ENCODE measurements around the gene CRIP3.
"Not testable (repeated sequence)": the region's sequence is repeated elsewhere in the genome, so short reads cannot be mapped to it uniquely, and the experiment has no call there.

Gene CRIP3
- 1.1 reads per million for total RNA-seq

- DNase-seq = peak; percentile 33
Observed at GRCh38 chr6:43308101-43308989, at the start of gene CRIP3. CRIP3 (minus strand) TSS chr6:43308826; CDS start chr6:43308792, 34 bp downstream.

DNA sequence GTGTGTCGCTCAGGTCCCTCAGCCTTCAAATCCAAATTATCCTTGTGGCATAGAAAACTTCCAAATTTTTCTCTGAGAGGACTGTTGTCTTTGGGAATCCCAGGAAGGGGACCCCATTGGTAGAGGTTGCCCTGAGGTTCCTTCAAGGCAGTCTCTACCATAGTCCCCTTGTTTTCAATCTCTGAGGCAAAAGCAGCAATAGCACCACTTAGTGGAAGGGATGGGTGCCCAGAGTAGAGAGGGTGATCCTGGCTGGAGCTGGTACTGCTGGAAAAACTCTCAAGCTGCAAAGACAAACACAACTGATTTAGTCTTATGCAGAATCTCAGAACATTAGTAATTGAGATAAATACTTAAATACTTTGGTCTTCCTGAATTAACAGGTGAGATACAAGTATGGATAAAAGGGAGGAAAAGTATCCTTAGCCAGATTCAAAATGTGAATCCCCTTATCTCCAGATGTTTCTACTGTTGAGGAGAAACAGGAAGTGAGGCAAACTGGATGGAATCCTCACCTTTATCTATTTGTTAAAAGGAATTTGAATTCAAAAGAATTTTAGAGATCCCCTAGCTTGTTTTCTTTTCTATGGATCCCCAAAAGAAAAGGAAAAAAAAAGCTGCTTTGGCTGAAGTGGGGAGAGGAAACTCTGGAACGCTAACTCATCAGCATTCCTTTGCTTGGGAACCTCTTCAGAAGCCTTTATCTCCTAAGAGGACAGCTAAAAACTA lies 47.4 kb upstream of the CRIP3 start:
- no peak for DNase-seq

DNA sequence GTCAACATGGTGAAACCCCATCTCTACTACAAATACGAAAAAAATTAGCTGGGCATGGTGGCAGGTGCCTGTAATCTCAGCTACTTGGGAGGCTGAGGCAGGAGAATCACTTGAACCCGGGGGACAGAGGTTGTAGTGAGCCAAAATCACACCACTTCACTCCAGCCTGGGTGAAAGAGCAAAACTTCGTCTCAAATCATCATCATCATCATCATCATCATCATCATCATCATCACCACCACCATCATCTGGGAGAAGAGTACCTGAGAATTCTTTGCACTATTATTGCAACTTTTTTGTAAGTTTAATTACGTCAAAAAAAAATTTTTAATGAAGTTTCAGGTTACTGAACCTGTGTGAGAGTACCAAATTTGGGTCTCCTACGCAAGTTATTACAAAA lies 43.3 kb upstream of the CRIP3 start:
- not testable (repeated sequence) for DNase-seq

GRCh38 chr6:43347444-43347843 lies 38.8 kb upstream of the CRIP3 start:
- DNase-seq = no peak

GRCh38 chr6:43347021-43347420 lies 38.4 kb upstream of the CRIP3 start:
- DNase-seq = no peak

DNA sequence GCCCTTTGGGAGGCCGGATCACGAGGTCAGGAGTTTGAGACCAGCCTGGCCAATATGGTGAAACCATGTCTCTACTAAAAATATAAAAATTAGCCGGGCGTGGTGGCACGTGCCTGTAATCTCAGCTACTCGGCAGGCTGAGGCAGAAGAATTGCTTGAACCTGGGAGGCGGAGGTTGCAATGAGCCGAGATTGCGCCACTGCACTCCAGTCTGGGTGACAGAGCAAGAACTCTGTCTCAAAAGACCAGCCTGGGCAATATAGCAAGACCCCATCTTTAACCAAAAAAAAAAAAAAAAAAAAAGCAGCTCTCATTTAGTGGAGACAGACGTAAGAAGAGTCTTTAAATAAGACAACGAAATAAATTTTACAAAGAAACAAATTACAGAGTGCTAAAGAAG lies 37.6 kb upstream of the CRIP3 start:
- DNase-seq = not testable (repeated sequence)

GRCh38 chr6:43339168-43339567 lies 30.5 kb upstream of the CRIP3 start:
- no peak for DNase-seq

- no peak for DNase-seq
Observed at GRCh38 chr6:43338243-43338642, 29.6 kb upstream of the CRIP3 start.

- DNase-seq = no peak
Observed at GRCh38 chr6:43336382-43336781, 27.8 kb upstream of the CRIP3 start.

- DNase-seq = no peak
Observed at GRCh38 chr6:43335469-43335868, 26.8 kb upstream of the CRIP3 start.

- no peak for DNase-seq
Observed at GRCh38 chr6:43334466-43335095, 26.0 kb upstream of the CRIP3 start.

DNA sequence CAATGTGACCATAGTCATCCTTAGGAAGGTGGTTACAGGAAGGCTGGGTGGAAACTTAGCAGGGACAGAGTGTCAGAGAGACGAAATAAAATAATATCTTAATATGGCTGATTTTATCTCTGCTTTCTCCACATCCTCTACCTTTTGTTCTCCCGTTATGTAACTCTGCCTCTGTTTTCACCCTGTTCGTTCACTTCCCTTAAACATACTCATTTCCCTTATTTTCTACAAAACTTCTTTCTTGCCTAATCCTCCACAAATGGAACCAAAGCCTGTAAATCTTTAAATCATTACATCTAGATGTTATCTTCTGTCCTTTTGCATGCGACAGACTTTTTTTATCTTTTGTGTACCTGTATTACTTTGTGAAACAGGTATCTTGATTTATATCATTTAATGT lies 23.3 kb upstream of the CRIP3 start:
- no peak for DNase-seq

GRCh38 chr6:43331470-43331869 lies 22.8 kb upstream of the CRIP3 start:
- no peak for DNase-seq

- no peak for DNase-seq
Observed at GRCh38 chr6:43328528-43328927, 19.9 kb upstream of the CRIP3 start.

GRCh38 chr6:43325876-43326275 lies 17.2 kb upstream of the CRIP3 start:
- DNase-seq = no peak

DNA sequence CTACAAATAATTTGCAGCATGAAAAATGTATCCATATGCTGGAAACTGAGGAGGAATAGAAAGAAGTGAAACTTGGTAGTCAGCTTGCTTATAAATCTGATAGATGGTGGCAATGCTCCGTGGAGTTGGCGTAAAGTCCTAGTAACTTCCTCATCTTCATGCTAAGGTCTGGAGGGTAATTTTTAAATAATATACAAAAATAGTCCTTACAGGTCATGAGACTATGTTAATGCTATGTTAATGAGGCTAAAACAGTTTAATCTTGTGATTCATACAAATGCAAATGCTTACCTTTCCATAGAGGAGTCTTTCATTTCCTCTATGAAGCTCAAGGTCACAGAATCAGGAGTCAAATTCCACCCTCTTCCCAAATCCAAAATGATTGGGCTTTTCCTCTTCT lies 9.4 kb upstream of the CRIP3 start:
- no peak for DNase-seq

GRCh38 chr6:43313813-43314212 lies 5.2 kb upstream of the CRIP3 start:
- DNase-seq = no peak

- no peak for DNase-seq
Observed at GRCh38 chr6:43311666-43312065, 3.0 kb upstream of the CRIP3 start.

- no peak for DNase-seq
Observed at GRCh38 chr6:43310624-43311023, 2.0 kb upstream of the CRIP3 start.

DNA sequence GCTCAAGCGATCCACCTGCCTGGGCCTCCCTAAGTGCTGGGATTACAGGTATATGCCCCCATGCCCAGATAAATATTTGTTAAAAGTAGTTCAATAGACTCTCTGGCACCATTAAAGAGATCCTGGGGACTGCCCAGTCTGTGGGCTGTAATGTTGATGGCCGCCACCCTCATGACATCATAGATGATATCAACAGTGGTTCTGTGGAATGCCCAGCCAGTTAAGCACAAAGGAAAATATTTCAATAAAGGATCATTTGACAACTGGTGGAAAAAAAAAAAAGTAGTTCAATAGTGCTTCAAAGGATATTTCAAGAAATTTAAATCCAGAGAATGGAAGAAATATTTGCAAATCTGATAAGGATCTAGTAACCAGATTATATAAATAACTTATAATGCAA lies 1.5 kb upstream of the CRIP3 start:
- DNase-seq = no peak

- no peak for DNase-seq
Observed at GRCh38 chr6:43308990-43309477, 408 bp upstream of the CRIP3 start.

- DNase-seq = no peak
Observed at GRCh38 chr6:43307451-43308100, 1.1 kb downstream of the CRIP3 start.

- no peak for DNase-seq
Observed at GRCh38 chr6:43306086-43306485, 2.5 kb downstream of the CRIP3 start.
